HG03521 (cell line): ENCODE results near the gene RBBP5.
A peak's percentile ranks its signal among the peaks of the same experiment; 100 is the strongest.
"Not testable (repeated sequence)": the region's sequence is repeated elsewhere in the genome, so short reads cannot be mapped to it uniquely, and the experiment has no call there.

Experiments
- ATAC-seq: cut with Tn5 transposase; IDR thresholded peaks from one replicate; pipeline ENCODE4 v1.9.1; 2021; ENCODE audit warnings: mild to moderate bottlenecking, moderate library complexity; ENCODE audit not compliant: unreplicated experiment

Gene RBBP5

GRCh38 chr1:205121660-205122488, at the start of gene RBBP5:
TSS of gene RBBP5 (minus strand) at chr1:205121978. CDS start at chr1:205121873, 105 bp downstream.
- peak; percentile 94 for ATAC-seq

GRCh38 chr1:205171369-205171768, 49.6 kb upstream of the RBBP5 start:
- ATAC-seq = no peak

- ATAC-seq = no peak
These were observed 48.9 kb upstream of the RBBP5 start for GRCh38 chr1:205170532-205171269.

GRCh38 chr1:205169248-205169647, 47.5 kb upstream of the RBBP5 start:
- no peak for ATAC-seq

- ATAC-seq = no peak
These were observed 46.5 kb upstream of the RBBP5 start for GRCh38 chr1:205168291-205168690.

GRCh38 chr1:205162301-205162700, 40.5 kb upstream of the RBBP5 start:
- no peak for ATAC-seq

GRCh38 chr1:205161076-205161475, 39.3 kb upstream of the RBBP5 start:
- no peak for ATAC-seq

- no peak for ATAC-seq
These were observed 36.4 kb upstream of the RBBP5 start for GRCh38 chr1:205158048-205158616.

GRCh38 chr1:205155665-205156377, 34.0 kb upstream of the RBBP5 start:
- not testable (repeated sequence) for ATAC-seq

- no peak for ATAC-seq
These were observed 30.7 kb upstream of the RBBP5 start for GRCh38 chr1:205152505-205152904.

- ATAC-seq = no peak
These were observed 29.1 kb upstream of the RBBP5 start for GRCh38 chr1:205150651-205151428.

- ATAC-seq = no peak
These were observed 25.5 kb upstream of the RBBP5 start for GRCh38 chr1:205147191-205147835.

- no peak for ATAC-seq
These were observed 23.0 kb upstream of the RBBP5 start for GRCh38 chr1:205144751-205145150.

- no peak for ATAC-seq
These were observed 22.4 kb upstream of the RBBP5 start for GRCh38 chr1:205144046-205144720.

GRCh38 chr1:205142102-205142469, 20.3 kb upstream of the RBBP5 start:
- ATAC-seq = no peak

- ATAC-seq = no peak
These were observed 19.7 kb upstream of the RBBP5 start for GRCh38 chr1:205141236-205142101.

- no peak for ATAC-seq
These were observed 18.3 kb upstream of the RBBP5 start for GRCh38 chr1:205140113-205140512.

GRCh38 chr1:205137901-205138300, 16.1 kb upstream of the RBBP5 start:
- no peak for ATAC-seq
